ENCODE measurements around the gene MRPL9.

GRCh38 chr1:151807131-151807530 lies 43.8 kb upstream of the MRPL9 start:
- TF ChIP-seq, protein P1, sequence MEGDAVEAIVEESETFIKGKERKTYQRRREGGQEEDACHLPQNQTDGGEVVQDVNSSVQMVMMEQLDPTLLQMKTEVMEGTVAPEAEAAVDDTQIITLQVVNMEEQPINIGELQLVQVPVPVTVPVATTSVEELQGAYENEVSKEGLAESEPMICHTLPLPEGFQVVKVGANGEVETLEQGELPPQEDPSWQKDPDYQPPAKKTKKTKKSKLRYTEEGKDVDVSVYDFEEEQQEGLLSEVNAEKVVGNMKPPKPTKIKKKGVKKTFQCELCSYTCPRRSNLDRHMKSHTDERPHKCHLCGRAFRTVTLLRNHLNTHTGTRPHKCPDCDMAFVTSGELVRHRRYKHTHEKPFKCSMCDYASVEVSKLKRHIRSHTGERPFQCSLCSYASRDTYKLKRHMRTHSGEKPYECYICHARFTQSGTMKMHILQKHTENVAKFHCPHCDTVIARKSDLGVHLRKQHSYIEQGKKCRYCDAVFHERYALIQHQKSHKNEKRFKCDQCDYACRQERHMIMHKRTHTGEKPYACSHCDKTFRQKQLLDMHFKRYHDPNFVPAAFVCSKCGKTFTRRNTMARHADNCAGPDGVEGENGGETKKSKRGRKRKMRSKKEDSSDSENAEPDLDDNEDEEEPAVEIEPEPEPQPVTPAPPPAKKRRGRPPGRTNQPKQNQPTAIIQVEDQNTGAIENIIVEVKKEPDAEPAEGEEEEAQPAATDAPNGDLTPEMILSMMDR (IDR thresholded peaks at IDR 0.05 in 2 of 3, conservative IDR thresholded peaks at IDR 0.05 in 1 of 3; ENCODE audit: control insufficient read depth in 2 of 3, extremely low read depth in 1 of 3, insufficient read depth in 1 of 3, low read depth in 3 of 3, low read length in 3 of 3), result no peak
- TF ChIP-seq EZH2 (IDR thresholded peaks at IDR 0.05; ENCODE audit: borderline replicate concordance, control insufficient read depth, low read depth, low read length) (no peak), MTA3 (IDR thresholded peaks at IDR 0.05; ENCODE audit: borderline replicate concordance, low read length) (no peak), POLR2AphosphoS5 (IDR thresholded peaks at IDR 0.05; ENCODE audit: low read length) (no peak), ZZZ3 (IDR thresholded peaks at IDR 0.05; ENCODE audit: control insufficient read depth, insufficient read length, low read depth) (no peak), ZBTB4 (CRISPR knock-in tag; IDR thresholded peaks at IDR 0.05) (no peak), BHLHE40 (IDR thresholded peaks at IDR 0.05; ENCODE audit: borderline replicate concordance in 1 of 2, low read depth in 2 of 2, low read length in 1 of 2) (no peak), NR2C2 (IDR thresholded peaks at IDR 0.05; ENCODE audit: borderline replicate concordance, control insufficient read depth, insufficient read length, low read depth) (no peak)
- TF ChIP-seq, protein P2, sequence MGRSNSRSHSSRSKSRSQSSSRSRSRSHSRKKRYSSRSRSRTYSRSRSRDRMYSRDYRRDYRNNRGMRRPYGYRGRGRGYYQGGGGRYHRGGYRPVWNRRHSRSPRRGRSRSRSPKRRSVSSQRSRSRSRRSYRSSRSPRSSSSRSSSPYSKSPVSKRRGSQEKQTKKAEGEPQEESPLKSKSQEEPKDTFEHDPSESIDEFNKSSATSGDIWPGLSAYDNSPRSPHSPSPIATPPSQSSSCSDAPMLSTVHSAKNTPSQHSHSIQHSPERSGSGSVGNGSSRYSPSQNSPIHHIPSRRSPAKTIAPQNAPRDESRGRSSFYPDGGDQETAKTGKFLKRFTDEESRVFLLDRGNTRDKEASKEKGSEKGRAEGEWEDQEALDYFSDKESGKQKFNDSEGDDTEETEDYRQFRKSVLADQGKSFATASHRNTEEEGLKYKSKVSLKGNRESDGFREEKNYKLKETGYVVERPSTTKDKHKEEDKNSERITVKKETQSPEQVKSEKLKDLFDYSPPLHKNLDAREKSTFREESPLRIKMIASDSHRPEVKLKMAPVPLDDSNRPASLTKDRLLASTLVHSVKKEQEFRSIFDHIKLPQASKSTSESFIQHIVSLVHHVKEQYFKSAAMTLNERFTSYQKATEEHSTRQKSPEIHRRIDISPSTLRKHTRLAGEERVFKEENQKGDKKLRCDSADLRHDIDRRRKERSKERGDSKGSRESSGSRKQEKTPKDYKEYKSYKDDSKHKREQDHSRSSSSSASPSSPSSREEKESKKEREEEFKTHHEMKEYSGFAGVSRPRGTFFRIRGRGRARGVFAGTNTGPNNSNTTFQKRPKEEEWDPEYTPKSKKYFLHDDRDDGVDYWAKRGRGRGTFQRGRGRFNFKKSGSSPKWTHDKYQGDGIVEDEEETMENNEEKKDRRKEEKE (IDR thresholded peaks at IDR 0.05), result no peak

All from GM12878 (cell line).